ENCODE data around the gene ESX1. TPM values are rescaled to one million over a fixed set of nuclear protein-coding genes. Genes with fewer than 3 reads are reported as not detected.

The ESX1 gene
- polyA plus RNA-seq, 3 donors = not detected

- H3K4me3 Mint-ChIP-seq = peak overlapping the region in 1 of 2 donors; percentile 42
- no peak overlapping the region for H3K9ac ChIP-seq (ENCODE audit: insufficient read depth, low read length, poor library complexity, severe bottlenecking)
- no peak for TF ChIP-seq CTCF (IDR thresholded peaks at IDR 0.05)
- DNase-seq = no peak
- WGBS (ENCODE audit: insufficient coverage) = 30% methylated on average over 2 of the region's 9 CpGs
- no peaks in the 10 kb centered on the region for H3K4me1 ChIP-seq (ENCODE audit: control insufficient read depth in 1 of 2, insufficient read depth in 2 of 2, low read length in 2 of 2)
- no peak overlapping the region for H2AFZ ChIP-seq (ENCODE audit: insufficient read depth, low read depth, low read length, poor library complexity, severe bottlenecking)
- no peak overlapping the region for H3K27ac Mint-ChIP-seq
- intact Hi-C loops (cut with micrococcal nuclease) = no loop called here
- H3K9me3 Mint-ChIP-seq = peaks cover 0 to 3% (median under 1%) of the 10 kb centered on the region in 7 donors
- H3K36me3 ChIP-seq (replicated peaks in 1 of 2; ENCODE audit: control insufficient read depth in 1 of 2, insufficient read depth in 2 of 2, low read length in 2 of 2) = no peaks in the 10 kb centered on the region
- H3K79me2 ChIP-seq (ENCODE audit: insufficient read depth, low read length) = no peaks in the 10 kb centered on the region
- no peak overlapping the region for H3K27ac ChIP-seq (ENCODE audit: low read depth in 1 of 2, low read length in 2 of 2)
- no peak overlapping the region for H3K4me2 ChIP-seq (replicated peaks; ENCODE audit: extremely low read depth, low read length, poor library complexity, severe bottlenecking)
- H4K20me1 ChIP-seq (ENCODE audit: insufficient read depth, low read length) = no peaks in the 10 kb centered on the region
- H3K27me3 Mint-ChIP-seq (ENCODE audit: low read depth in 3 of 3) = peaks cover 1 to 11% (median 6%) of the 10 kb centered on the region in 3 donors
- H3K4me1 Mint-ChIP-seq = peaks cover 5% of the 10 kb centered on the region
- H3K27me3 ChIP-seq (ENCODE audit: control insufficient read depth in 2 of 2, insufficient read depth in 2 of 2, low read length in 2 of 2) = no peaks in the 10 kb centered on the region
- no peaks in the 10 kb centered on the region for H3K36me3 Mint-ChIP-seq
- H3K4me3 ChIP-seq (replicated peaks in 1 of 3; ENCODE audit: low read depth in 2 of 3, low read length in 3 of 3) = no peak overlapping the region
- no peaks in the 10 kb centered on the region for H3K9me3 ChIP-seq (replicated peaks in 1 of 2; ENCODE audit: control insufficient read depth in 1 of 2, insufficient read depth in 1 of 2, low read length in 2 of 2)
Measured at GRCh38 chrX:104282166-104282725, 27.5 kb upstream of the ESX1 start.

- intact Hi-C loops (cut with micrococcal nuclease) = no loop called here
- Mint-ChIP-seq H3K4me3 (no peak overlapping the region), H3K36me3 (no peaks in the 10 kb centered on the region), H3K27ac (no peak overlapping the region), H3K9me3 (peaks cover 0 to 4% (median 1%) of the 10 kb centered on the region in 7 donors), H3K4me1 (peaks cover 5% of the 10 kb centered on the region), H3K27me3 (ENCODE audit: low read depth in 3 of 3) (peaks cover 1 to 9% (median 7%) of the 10 kb centered on the region in 3 donors)
- Histone ChIP-seq H3K27ac (ENCODE audit: low read depth in 1 of 2, low read length in 2 of 2) (no peak overlapping the region), H3K79me2 (ENCODE audit: insufficient read depth, low read length) (no peaks in the 10 kb centered on the region), H3K27me3 (ENCODE audit: control insufficient read depth in 2 of 2, insufficient read depth in 2 of 2, low read length in 2 of 2) (no peaks in the 10 kb centered on the region), H3K4me3 (replicated peaks in 1 of 3; ENCODE audit: low read depth in 2 of 3, low read length in 3 of 3) (no peak overlapping the region), H3K9ac (ENCODE audit: insufficient read depth, low read length, poor library complexity, severe bottlenecking) (no peak overlapping the region), H3K9me3 (replicated peaks in 1 of 2; ENCODE audit: control insufficient read depth in 1 of 2, insufficient read depth in 1 of 2, low read length in 2 of 2) (no peaks in the 10 kb centered on the region), H4K20me1 (ENCODE audit: insufficient read depth, low read length) (no peaks in the 10 kb centered on the region), H3K36me3 (replicated peaks in 1 of 2; ENCODE audit: control insufficient read depth in 1 of 2, insufficient read depth in 2 of 2, low read length in 2 of 2) (no peaks in the 10 kb centered on the region), H3K4me1 (ENCODE audit: control insufficient read depth in 1 of 2, insufficient read depth in 2 of 2, low read length in 2 of 2) (no peaks in the 10 kb centered on the region), H3K4me2 (replicated peaks; ENCODE audit: extremely low read depth, low read length, poor library complexity, severe bottlenecking) (no peak overlapping the region), H2AFZ (ENCODE audit: insufficient read depth, low read depth, low read length, poor library complexity, severe bottlenecking) (no peak overlapping the region)
- 100% methylated on average over 1 of the region's 4 CpGs for WGBS (ENCODE audit: insufficient coverage)
- DNase-seq = no peak
- TF ChIP-seq CTCF (IDR thresholded peaks at IDR 0.05) = no peak
Measured at GRCh38 chrX:104281564-104281963, 26.8 kb upstream of the ESX1 start.

All from CD14-positive monocyte (primary cell).